ENCODE results near the gene OPRM1.
"Not testable (repeated sequence)": the region's sequence is repeated elsewhere in the genome, so short reads cannot be mapped to it uniquely, and the experiment has no call there.

The OPRM1 gene

DNA sequence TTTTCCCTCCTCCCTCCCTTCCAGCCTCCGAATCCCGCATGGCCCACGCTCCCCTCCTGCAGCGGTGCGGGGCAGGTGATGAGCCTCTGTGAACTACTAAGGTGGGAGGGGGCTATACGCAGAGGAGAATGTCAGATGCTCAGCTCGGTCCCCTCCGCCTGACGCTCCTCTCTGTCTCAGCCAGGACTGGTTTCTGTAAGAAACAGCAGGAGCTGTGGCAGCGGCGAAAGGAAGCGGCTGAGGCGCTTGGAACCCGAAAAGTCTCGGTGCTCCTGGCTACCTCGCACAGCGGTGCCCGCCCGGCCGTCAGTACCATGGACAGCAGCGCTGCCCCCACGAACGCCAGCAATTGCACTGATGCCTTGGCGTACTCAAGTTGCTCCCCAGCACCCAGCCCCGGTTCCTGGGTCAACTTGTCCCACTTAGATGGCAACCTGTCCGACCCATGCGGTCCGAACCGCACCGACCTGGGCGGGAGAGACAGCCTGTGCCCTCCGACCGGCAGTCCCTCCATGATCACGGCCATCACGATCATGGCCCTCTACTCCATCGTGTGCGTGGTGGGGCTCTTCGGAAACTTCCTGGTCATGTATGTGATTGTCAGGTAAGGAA, at the start of gene OPRM1:
OPRM1 (plus strand) TSS at position 10 of the 612 bp plus-strand sequence; CDS start at position 315, 305 bp downstream.
- no peak for DNase-seq

DNA sequence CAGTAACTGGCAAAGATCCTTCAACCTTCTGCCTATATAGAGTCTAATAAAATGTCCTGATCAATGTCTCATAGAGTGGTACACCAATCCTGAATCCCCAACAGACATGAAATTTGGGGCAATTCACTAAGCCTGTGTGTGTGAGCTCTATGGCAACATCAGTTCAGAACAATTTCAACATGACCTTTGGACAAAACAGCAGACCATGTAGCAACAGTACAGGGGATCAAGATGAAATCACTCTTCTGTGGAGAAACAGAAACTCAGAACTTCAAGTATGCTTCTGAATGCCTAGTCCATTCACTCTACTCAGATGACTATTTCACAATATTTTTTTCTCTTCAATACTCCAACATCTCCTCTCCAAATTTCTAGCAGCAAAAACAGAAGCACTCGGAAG, 49.1 kb upstream of the OPRM1 start:
- no peak for DNase-seq

DNA sequence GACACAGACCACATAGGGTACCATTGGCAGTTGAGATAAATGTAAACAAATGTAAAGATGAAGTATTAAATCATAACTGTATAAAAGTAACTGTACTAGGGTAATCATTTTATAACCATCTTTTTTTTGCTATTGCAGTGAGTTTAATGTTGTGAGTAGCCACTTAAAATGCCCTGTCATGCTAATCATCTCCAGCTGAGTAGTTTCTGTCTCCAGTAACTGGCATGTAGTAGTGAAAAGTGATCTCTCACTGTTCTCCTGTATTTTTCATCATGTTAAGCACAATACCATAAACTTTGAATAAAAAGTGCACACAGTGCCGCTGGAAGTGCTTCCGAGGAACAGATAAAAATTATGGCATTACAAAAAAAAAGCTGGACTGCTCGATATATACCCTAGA, 45.0 kb upstream of the OPRM1 start:
- DNase-seq, result no peak

DNA sequence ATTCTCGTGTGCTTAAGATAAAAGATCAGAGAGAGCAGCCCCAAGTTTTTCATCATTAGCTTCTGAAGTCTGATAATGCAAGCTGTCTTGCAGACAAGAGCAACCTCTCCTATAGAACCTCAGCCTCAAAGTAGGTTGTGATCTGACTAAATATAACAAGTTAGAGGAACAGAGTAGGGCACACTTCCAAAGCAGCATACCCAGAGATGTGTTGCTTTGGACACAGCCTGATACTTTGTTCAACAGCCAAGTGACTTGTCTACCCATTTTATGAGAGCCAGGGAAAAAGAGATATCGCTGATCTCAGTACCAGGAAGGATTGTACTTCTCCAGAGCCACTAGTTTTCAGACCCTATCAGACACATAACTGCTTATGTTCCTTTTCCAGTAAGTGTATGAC, 44.2 kb upstream of the OPRM1 start:
- DNase-seq, result no peak

DNA sequence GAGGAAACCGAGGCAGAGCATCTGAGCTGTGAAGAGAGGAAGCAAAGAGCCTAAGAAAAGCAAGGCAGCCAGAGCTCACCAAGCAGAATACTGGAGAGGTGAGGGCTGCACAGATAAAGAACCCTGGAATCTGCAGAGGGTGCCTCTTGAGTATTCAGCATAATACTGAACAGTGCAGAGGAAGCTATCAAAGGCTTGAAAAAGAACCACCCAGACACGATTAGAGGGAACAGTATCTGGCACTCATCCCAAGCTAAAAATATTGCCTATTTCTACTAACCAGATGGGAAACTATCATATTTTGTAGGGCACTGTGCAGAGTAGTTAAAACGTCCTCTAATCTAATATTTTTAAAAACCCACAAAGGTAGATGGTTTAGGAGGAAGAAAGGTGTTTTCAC, 41.8 kb upstream of the OPRM1 start:
- DNase-seq, result no peak

DNA sequence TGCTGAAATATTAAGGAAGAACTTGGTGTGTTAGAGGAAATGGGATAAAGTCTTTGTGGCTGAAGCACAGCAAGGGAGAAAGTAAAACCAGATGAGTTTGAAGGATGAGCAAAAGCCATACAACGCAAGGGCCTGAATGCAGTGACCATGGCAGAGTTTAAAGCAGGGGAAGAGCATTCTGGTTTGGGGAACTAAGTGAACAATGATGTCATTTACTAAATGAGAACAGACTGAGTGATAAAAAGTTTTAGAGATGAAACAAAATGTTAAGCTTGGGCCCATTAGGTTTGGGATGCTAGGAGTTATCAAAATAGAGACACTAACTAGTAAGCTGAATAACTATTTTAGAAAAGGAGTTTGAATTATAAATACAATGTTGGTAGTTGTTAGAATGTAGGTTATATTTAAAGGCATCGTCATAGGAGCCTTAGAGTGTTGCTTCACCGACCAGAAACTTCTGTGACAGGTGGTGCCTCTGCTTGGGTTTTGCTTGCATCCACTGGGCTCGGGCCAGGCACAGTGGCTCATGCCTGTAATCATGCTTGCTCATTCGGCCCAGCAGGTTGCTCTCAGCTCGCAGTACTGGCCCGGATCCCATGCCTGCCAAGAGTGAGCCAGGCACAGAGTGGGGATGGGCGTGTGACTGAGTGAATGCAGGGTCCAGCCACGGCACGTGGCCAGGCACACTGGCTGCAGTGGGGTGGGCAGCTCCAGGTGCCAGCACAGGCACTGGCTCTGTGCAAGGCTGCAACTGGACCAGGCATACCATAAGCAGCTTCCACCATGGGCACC, 37.4 kb upstream of the OPRM1 start:
- no peak for DNase-seq

DNA sequence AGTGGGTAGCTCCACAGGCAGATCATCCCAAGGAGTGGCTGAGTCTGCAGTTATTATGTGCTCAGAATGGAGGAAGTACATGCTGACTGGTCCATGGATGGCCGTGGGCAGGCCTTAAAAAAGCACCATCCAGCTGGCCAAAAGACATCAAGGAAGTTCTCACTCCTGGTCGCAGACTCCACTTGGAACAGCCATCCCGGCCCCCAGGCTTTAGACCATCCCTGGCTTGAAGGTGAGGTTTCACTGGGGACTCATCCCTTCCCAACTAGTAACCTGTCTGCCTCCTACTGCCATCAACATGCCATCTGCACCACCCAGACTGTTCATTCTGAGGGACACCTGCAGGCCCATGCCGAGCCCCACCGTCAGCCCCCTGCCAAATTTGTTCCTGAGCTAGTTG, 36.1 kb upstream of the OPRM1 start:
- DNase-seq, result no peak

DNA sequence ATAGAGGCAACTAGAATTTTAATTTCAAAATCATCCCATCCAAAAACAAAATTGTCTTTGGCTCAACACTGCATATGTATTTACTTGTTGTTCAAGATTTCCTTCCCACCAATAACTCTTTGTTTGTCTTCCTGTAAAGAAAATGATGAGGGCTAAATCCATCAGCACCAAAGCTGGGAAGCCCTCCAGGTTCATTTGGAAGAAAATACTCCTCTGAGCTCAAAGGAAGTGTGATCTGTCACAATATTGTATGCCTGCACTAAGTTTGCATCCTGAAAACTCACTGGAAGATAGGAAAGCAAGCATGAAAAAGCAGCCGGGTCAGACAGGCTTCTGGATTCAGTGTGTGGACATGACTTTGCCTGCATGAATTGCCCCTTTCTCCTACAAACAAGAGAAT, 28.7 kb upstream of the OPRM1 start:
- DNase-seq, result no peak

DNA sequence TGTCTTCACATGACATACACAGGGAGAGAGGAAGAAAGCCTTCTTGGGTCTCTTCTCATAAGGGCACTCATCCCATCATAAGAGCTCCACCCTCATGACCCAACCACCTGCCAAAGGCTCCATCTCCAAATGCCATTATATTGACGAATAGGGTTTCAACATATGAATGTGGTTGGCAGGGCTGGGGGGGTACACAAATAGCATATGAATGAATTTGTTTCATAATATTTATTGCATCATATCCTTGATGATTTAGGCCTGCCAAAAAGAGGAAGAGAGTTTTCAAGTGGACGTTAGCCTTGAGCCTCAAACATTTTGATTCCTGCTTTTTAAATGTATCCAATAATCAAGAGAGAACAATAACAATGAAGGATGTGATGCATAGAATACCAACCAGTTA, 26.2 kb upstream of the OPRM1 start:
- no peak for DNase-seq

DNA sequence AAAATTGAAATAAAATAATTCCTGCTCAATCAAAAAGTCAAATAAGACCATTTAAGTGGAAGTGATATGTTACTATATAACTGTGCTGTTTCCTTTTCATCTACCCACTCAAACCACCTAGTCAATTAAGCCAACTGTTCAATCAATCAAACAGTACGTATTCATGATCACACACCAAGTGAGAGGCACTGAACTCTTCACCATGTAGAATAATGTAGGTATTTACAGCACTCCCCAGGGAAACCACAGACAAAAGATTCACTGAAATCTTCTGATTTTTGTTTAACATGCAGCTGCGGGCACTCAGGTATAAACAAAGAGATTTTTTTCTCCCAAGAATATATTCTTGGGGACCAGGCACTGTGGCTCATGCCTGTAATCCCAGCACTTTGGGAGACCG, 21.3 kb upstream of the OPRM1 start:
- no peak for DNase-seq

DNA sequence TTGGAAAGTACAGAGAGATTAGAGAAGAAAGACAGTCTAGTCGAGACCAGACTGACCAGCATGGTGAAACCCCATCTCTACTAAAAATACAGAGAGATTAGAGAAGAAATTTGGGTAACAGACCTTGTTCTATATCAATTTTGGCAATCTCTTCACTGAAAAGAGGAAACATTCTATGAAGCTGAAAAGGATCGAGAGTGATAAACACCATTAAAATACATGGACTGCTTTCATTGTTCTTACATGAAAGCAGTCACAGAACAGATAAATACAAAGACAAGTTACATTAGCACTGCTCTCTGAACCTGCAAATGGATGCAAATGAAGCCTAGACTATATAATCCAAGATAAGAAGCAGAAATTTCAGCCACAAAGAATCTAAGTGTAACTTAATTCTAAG, 8.4 kb upstream of the OPRM1 start:
- DNase-seq, result no peak

DNA sequence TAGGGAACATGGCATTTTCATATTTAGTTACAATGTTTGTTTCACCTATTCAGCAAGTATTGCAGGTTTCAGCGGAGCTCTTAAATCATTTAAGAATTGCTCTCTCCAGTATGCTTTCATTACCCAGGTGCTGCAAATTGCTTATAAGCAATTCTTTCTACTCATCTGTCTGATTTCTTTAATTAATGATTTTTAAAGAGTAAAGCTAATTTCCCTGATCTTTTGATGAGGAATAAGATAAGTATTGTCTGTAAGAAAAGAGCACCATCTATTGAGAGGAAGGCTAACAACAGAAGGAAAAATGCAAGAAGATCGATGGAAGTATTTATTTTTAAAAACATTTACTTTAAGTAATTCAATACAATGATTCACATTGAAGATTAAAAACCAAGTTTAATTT, 2.0 kb downstream of the OPRM1 start:
- DNase-seq, result no peak

DNA sequence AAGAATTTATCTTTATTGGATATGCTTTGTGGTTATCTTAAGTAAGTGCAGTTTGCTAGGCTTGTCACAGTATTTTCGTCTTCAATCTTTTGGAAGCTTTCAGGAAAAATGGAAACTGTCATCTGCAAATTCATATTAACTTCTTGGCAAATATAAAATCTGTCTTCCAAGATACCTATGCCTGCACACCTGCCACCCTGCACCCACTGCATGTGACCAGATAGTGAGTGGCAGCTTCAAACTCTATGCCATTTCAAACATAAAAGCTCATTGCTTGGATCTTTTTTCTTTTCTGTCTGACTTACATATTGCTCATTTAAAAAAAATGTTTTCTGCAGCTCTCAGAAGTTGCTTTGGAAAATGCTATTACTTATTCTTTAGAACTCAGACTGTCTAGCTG, 14.1 kb downstream of the OPRM1 start:
- DNase-seq, result no peak

DNA sequence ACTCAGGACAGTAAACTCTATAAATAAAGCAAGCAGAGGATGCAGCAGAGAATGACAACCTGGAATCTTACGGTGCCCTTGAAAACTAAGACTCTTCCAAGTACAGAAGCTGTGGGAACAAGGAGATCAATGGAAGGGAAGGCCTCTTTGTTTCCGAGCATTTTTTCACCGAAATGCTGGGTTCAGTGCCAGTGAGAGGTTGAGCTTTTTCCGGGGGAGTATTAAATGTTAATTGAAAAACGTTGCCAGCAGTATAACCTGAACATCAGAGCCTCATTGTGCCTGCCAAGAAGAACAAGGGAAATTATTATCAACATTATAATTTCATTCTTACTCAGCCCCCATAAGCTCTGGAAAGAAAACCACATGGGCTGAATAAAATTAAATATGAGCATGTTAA, 17.5 kb downstream of the OPRM1 start:
- DNase-seq, result no peak

DNA sequence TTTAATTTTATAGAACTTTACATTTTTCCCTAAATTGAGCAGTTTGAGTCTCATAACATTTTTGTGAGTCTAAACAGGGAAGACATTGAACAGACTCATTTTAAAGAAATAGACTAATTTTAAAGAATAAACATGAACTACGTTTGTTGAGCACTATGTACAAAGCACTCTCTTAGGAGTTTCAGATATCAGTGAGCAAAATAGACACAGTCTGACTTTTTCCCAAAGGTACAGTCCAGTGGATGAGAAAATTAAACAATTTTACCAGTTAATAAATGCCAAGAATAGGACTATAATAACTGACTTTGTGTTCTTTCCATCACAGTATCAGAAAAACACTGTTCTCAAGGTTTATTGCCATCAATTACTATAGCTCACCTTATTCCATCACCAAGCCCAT, 18.1 kb downstream of the OPRM1 start:
- no peak for DNase-seq

DNA sequence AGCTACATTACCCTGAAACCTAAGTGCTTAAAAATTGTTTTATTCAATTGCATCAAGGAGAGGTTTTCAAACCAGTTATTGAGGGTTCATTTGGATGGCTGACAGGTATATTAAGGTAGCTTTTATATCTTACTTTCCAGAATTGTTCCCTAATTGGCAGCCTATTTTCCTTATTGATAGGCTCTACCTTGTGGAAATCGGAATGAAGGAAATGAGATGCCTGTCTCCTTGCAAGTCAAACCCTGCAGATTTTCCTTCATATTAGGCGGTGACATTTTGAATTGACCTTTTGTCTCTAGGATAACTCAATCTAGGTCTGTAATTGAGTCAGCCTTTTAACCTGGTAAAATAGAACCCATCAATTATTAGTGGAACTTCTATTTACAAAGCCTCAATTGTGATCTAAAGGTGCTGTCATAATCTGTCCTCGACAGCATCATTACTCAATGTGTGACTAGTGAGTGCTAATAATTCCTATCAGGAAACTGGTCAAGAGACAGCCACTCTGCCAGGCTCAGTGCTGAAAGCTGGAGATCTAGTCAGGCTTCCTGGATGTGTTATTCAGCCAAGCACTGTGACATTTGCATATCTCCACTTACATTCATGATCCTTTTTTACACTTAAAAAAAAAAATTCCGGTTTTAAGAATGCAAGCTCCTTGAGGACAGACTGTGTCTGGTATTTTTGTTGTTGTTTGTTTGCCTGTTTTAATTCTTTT, 20.1 kb downstream of the OPRM1 start:
- no peak for DNase-seq

DNA sequence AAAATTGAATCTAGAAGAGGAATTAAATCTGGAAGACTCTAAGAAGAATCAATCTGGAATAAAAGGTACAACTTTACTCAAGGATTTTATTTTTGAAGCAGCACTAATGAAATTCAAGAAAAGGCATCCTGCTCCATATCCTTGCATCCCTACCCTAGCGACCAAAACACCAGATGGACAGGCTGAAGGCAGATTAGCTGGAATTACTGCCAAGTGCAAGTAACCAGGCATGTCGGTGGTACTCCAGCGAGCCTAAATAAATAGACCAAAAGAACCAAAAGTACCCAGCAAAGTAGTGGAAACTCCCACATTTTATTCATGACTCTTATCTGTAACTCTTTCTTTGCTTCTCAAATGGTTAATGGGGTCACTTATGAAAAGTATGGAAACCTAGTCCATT, 21.0 kb downstream of the OPRM1 start:
- no peak for DNase-seq

DNA sequence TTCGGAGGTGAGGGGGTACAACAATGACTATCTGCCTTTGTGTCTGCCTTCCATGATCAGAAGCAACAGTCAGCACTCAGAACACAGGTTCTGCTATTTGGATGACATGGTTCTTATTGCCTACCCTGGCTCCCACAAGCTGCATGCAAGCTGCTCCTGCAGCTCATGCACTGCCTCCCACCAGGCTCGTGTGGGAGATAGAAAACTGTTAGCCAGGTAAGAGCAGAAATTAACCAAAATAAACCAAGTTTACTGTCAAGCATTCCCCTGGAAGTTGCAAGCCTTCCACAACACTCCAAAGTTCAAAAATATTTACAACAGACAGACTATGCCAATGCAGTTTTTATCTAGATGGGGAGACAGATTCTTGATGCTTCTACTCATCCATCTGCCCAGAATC, 31.0 kb downstream of the OPRM1 start:
- DNase-seq, result no peak

DNA sequence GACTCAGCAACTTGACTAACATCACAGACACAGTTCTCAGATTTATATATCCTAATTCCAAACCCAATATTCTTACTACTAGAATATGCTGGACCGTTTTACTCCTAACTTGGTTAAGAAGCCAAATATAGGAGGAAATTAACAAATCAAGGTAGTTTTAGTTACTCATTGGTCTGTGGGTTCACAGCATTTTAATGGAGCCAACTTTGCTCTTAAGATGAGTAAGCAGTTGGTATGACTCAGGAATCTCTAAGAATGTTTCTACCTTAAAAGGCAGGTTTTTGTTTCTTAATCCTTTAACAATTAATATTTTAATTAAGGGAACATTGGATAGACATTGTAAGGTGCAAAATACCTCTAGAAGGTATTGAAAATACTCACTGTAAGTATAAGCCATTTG, 31.6 kb downstream of the OPRM1 start:
- DNase-seq, result no peak

DNA sequence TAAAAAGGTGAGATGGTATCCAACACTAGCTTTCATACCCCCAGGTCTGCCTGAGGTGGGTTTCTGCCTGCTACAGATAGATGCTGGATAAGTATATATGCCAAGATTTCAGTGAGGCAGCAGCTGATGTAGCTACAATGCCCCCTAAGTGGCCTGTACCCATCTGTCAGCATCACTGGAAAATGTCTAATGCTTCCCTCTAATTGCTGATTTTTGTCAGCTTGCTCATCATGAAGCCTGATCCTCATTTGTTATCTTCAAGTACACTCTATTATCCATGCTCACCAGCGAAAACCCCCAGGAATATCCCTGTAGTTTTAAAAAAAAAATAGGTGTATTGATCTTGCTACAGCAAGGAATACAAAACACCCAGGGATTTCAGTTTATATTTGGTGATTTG, 32.2 kb downstream of the OPRM1 start:
- DNase-seq, result no peak

DNA sequence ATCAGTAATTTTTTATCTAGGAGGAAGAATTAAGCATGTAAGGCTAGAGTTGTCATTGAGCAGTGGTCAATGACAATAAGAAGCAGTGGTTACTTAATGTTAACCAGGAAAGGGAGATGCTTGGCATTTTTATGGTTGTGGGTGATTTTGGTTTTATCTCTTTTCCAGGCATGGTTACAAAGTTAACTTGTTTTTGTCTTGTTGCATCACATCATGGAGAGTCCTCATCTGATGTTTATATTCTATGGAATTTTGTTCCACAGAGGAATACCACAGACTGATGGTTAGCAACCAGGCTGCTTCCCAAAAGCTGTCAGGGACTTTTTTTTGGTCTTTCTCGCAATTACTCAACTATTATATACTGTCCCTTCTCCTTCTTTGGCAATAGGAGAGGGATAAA, 32.7 kb downstream of the OPRM1 start:
- DNase-seq, result no peak

DNA sequence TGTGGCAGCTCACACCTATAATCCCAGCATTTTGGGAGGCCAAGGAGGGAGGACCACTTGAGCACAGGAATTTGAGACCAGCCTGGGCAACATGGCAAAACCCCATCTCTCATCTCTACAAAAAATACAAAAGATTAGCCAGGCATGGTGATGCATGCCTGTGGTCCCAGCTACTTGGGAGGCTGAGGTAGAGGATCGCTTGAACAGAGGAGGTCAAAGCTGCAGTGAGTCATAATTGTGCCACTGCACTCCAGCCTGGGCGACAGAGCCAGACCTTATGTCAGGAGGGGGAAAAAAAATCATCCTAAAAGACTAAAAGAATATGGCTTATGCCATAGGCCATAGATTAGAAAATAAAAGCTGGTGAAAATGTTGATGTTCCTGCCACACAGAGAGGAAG, 39.6 kb downstream of the OPRM1 start:
- DNase-seq, result not testable (repeated sequence)

DNA sequence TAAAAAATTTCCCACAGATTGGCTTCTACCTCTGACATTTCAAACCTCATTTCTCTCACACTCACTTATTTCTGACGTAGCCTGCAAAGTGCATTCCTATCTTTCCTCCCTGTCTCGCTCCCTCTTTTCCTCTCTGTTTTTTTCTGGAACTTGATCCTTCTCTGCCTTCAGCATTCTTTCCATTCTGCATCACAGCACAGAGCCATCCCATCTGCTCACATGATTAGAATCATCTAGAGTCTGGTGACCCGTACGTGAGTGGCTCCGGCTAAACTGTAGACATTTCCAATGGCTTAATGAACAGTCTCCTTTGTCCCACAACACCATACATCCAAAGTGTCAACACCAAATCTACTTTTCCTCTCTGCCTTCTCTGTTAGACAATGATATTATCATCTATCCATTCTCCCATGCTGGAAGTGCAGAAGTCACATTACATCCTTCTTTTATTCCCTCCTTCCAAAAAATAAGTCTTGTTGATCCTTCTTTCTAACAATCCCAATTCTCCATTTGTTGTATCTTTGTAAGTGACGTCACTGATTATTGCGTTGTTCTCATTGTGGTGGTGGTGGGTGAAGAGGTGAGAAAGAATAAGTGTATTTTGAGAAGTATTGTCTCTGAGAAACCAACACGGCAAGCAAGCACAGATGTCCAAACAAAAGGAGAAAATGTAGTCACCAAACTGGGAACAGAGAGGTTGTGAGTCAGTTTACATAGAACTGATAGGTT, 41.6 kb downstream of the OPRM1 start:
- no peak for DNase-seq

DNA sequence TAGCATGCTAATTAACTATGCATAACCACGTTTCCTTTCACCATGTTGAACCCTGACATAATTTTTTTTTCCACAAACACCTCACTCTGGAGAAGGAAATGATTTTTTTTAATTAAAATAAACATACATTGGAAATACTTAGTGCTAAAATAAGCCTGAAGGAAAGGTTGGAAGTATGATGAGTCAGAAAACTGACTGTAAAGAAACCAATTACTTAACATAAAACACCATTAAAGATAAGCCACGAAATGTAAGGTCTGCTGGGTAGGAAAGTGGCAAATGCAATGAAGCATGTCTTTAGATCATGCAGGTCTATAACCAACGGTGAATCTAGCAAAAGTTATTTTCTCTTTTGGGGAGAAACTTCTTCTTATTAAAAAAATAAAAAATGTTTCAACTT, 47.5 kb downstream of the OPRM1 start:
- no peak for DNase-seq
